HG03103 (cell line): Measurements from ENCODE around the gene DLG3.

ENCODE experiments used
- ATAC-seq: cut with Tn5 transposase; IDR thresholded peaks from one replicate; pipeline ENCODE4 v1.9.1; 2021; ENCODE audit warnings: low read depth; ENCODE audit not compliant: unreplicated experiment

DLG3 gene

DNA sequence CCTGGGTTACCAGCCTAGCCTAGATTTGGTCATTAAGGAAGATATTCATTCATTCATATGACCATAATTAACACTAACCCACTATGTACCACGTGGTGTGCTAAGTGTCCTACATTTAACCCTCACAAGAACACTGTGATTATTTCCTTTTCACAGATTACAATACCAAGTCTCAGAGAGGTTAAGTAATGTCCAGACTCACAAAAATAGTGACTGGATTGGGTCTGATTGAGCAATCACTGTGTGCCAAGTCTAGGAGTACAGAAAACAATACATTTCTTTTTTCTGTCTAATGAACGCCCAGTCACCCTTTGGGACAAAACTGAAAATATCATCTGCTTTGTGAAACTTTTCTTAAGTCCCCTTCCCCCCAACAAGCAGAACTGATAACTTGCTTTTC is 7.6 kb upstream of the DLG3 start:
- ATAC-seq = no peak

DNA sequence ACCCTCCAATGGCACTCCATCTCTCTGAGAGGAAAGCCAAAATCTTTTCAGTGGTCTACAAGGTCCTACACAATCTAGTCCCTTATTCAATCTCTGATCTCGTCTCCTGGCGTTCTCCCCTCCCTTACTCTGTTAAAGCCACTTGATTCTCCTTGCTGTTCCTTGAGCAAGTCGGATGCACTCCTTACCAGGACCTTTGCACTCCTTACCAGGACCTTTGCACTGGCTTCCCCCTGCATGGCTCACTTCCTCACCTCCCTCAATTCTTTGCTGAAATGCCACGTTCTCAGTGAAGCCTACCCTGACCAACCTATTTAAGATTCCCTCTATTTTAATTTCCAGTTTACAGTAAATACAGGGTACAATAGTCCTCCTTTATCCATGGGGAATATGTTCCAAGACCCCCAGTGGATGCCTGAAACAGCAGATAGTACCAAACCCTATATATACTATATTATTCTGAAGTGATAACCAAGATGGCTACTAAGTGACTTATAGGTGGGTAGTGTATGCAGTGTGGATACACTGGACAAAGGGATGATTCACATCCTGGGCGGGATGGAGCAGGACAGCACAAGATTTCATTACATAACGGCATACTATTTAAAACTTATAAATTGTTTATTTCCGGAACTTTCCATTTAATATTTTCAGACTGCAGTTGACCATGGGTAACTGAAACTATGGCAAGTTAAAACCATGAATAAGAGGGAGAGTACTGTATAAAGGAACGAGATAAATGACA is 6.5 kb upstream of the DLG3 start:
- no peak for ATAC-seq

DNA sequence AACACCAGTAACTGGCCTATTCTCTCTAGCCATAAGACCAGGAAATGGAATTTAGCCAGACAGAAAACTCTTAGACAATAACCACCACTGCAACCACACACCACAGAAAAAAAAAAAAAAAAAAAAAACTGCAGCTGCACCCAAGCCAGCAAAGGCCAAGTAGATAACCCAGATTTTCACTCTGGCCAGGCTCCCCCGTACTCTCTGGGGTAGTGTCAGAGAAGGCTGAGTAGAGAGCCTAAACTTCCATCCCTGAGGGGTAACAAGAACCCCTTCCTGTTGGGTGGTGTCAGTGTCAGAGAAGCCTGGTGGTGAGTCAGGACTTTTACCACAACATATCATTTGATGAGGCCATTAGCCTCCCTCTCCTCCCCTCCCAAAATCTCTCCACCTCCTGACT is 5.6 kb upstream of the DLG3 start:
- no peak for ATAC-seq

DNA sequence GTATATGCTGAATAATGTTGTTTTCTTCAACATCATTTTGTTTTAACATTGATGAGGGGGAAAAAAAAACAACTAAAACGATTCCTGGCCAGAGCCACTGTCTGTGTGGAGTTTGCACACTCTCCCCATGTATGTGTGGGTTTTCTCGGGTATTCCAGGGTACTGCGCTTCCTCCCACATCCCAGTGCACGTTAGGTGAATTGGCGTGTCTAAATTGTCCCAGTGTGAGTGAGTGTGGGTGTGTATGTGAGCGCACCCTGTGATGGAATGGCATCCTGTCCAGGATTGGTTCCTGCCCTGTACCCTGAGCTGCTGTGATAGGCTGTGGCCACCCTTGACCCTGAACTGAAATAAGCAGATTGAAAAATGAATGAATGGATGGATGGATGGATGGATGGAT is 2.4 kb upstream of the DLG3 start:
- no peak for ATAC-seq

- ATAC-seq = no peak
These were observed 466 bp downstream of the DLG3 start for GRCh38 chrX:70444946-70445656.

- ATAC-seq = no peak
These were observed 1.3 kb downstream of the DLG3 start for GRCh38 chrX:70445951-70446350.

DNA sequence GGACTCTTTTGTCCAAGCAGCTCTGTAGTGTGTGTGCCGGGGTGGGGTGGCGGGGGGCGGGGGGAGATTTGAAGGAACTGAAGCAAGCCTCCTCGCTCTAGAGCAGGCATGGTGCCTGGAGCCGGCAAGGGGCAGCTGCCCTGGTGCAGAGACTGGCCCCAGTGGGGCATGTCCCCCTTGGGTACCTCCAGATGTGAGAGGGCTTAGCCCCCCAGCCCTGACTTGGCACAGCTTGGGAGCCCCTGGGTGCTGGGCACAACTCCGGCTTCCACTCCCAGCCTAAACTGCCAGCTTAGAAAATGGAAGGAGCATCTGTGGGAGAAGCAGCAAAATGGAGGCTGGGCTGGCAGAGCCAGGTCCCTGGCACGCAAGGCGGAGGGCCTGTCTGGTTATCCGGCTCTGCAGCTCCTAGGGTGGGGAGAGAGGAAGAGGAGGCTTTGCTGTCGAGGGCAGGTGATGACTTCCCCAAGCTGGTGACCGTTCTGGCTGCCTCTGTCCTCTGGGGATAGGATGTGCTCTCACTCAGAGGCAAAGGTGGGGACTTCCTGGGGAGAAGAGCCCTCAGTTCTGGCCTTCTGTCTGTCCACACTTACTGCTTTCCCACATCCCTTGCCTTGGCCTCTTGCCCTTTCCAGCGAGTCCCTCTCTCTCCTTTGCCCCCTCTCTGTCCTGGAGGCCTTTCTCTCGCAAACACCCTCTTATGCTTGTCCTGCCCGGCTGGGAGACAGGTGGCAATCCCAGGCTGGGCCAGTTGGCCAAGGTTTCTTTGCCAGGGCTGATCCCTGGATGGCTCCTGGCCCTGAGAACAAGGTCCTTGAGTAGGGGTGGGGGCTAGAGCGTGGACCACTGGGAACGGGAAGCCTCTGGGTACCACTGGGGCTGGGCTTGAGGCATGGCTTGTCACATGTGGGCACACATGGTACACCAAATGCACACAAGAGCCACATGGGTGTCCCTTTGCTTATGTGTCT is 2.0 kb downstream of the DLG3 start:
- no peak for ATAC-seq

DNA sequence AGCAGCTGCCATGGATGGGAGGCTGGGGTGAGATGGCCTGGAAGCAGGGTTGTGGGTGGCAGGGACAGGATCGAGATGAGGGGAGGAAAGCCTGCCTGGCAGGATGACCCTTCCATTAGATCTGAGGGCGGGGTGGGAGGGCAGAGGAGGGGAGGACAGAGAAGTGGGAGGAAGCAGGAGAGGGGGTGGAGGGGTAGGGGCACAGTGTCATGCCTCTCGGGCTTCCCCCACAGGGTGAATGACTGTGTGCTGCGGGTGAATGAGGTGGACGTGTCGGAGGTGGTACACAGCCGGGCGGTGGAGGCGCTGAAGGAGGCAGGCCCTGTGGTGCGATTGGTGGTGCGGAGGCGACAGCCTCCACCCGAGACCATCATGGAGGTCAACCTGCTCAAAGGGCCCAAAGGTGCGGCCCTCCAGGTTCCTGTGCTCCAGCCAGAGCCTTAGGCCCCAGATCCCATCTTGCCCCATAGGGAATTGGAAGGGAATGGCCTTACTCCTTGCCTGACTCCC is 4.9 kb downstream of the DLG3 start:
- no peak for ATAC-seq

DNA sequence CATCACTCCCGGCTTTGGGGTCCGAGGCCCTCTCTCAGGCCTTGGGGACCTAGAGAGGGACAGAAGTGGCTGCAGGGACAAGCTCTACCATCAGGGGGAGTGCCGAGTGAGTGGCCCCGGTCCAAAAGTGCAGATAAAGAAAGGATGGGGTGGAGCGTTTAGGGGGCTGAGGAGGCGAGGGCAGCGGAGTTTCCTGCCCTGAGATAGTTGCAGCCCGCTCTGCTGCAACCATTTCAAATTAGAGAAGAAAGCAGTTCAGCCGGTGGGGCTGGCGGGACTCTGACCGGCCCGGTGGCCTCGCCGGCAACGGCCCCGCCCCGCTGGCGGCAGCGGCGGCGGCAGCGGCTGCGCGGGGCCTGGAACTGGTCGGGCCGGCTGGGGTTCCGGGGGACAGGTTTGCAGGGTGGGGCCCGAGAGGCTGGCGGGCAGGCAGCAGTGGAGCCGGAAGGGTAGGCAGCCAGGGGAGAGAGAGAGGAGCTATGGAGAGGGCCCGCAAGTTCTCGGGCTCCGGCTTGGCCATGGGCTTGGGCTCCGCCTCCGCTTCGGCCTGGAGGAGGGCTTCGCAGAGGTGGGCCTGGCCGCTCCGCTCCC is 7.6 kb downstream of the DLG3 start:
- ATAC-seq = peak; percentile 46

GRCh38 chrX:70453024-70453618 is 8.5 kb downstream of the DLG3 start:
- no peak for ATAC-seq

- ATAC-seq = no peak
These were observed 10.1 kb downstream of the DLG3 start for GRCh38 chrX:70454441-70455365.

GRCh38 chrX:70455366-70456202 is 10.9 kb downstream of the DLG3 start:
- no peak for ATAC-seq

DNA sequence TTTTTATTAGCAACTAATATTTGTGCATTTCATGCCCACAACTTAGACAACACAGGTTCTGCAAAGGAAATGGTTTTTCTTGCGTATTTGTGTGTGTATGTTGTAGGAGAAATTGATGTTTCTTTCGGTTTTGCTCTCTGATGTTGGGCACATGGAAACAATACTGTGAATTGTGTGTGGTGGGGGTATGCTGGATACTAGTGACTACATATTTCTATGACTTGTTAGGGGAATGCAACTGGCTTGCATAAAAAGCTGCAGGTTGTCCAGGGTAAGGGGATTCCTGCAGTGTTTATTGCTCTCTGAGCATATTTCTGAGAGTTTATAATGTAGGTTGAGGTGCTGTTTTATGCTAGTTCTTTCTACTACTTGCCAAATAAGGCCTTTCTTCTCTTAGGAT is 11.6 kb downstream of the DLG3 start:
- no peak for ATAC-seq

- no peak for ATAC-seq
These were observed 16.4 kb downstream of the DLG3 start for GRCh38 chrX:70461026-70461425.

GRCh38 chrX:70464051-70464450 is 19.4 kb downstream of the DLG3 start:
- ATAC-seq = no peak

GRCh38 chrX:70466968-70467367 is 22.3 kb downstream of the DLG3 start:
- no peak for ATAC-seq

- ATAC-seq = no peak
These were observed 24.1 kb downstream of the DLG3 start for GRCh38 chrX:70468709-70469108.

GRCh38 chrX:70470850-70471289 is 26.2 kb downstream of the DLG3 start:
- ATAC-seq = peak; percentile 71
